Ishikawa (cell line): ENCODE results near the gene TNK2.

Experiments
- CEBPB ChIP-seq: IDR thresholded peaks from 2 replicates; pipeline ENCODE4 v1.6.1; 2012
- CREB1 ChIP-seq: IDR thresholded peaks from 2 replicates; pipeline ENCODE4 v1.6.1; 2012; ENCODE audit warnings: low read depth
- EGR1 ChIP-seq: IDR thresholded peaks from 2 replicates; pipeline ENCODE4 v1.6.1; 2012
- EP300 ChIP-seq: IDR thresholded peaks from 2 replicates; pipeline ENCODE4 v1.6.1; 2012; ENCODE audit warnings: borderline replicate concordance
- FOXM1 ChIP-seq: IDR thresholded peaks from 2 replicates; pipeline ENCODE4 v1.6.1; 2012; ENCODE audit warnings: low read depth, borderline replicate concordance
- NFIC ChIP-seq: IDR thresholded peaks from 2 replicates; pipeline ENCODE4 v1.6.1; 2012
- RAD21 ChIP-seq: IDR thresholded peaks from 2 replicates; pipeline ENCODE4 v1.6.1; 2012; ENCODE audit warnings: low read depth
- REST ChIP-seq: IDR thresholded peaks from 2 replicates; pipeline ENCODE4 v1.6.1; 2012; ENCODE audit warnings: low read depth, mild to moderate bottlenecking
- TAF1 ChIP-seq: IDR thresholded peaks from 2 replicates; pipeline ENCODE4 v1.6.1; 2012; ENCODE audit warnings: low read depth, mild to moderate bottlenecking
- TCF12 ChIP-seq: IDR thresholded peaks from 2 replicates; pipeline ENCODE4 v1.6.1; 2012; ENCODE audit warnings: low read depth
- TEAD4 ChIP-seq: IDR thresholded peaks from 2 replicates; pipeline ENCODE4 v1.6.1; 2012
- YY1 ChIP-seq: IDR thresholded peaks from 2 replicates; pipeline ENCODE4 v1.6.1; 2012; ENCODE audit warnings: low read depth
- ZBTB7A ChIP-seq: IDR thresholded peaks from 2 replicates; pipeline ENCODE4 v1.6.1; 2012; ENCODE audit warnings: low read depth
- TF ChIP-seq, protein P1 (sequence below): IDR thresholded peaks from 2 replicates; pipeline ENCODE4 v1.6.1; 2012
- TF ChIP-seq, protein P2 (sequence below): IDR thresholded peaks from 2 replicates; pipeline ENCODE4 v1.6.1; 2012

TNK2 gene

DNA sequence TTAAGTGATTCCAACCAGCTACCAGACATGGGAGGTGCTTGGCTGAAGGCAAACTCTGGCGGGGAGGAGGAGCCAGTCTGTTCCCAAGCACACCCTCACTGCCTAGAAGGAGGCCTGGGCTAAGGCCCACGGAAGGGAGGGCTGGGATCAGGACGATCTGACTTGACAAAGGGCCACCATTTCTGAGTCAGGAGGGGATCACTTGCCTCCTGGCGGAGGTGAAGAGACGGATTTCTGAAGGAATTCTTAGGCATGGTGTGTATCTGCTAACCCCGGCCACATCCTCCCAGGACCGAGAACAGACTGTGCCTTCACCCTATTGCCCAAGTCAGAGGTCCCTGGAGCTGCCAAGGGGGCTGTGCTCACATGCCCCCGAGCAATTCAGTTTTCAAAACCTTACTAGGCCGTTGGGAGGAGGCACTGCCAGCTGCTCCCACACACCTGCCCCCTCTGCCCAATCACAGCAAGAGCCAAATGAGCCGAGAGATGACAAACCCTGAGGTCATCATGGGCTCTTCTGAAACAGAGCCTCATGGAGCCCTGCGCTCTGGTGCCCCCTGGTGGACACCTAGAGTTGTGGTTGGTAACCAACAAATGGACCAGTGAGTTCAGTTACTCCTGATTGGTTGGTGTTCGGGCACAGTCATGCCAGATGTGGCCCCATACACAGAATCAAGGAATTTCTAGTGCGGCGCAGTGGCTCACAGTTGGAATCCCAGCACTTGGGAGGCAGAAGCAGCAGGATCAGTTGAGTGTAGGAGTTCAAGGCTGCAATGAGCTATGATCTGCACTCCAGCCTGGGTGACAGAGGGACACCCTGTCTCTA lies 6.5 kb upstream of the TNK2 start:
- TF ChIP-seq REST (no peak), CREB1 (peak; percentile 89), NFIC (no peak), EP300 (peak; percentile 26; the same call in 1 of the 2 replicates), EGR1 (no peak), FOXM1 (no peak), ZBTB7A (peak; percentile 46; the same call in 1 of the 2 replicates), TEAD4 (peak; percentile 68), TAF1 (no peak), RAD21 (peak; percentile 93), YY1 (peak; percentile 54; the same call in 1 of the 2 replicates), TCF12 (no peak), CEBPB (peak; percentile 16; the same call in 1 of the 2 replicates)
- TF ChIP-seq, protein P1, sequence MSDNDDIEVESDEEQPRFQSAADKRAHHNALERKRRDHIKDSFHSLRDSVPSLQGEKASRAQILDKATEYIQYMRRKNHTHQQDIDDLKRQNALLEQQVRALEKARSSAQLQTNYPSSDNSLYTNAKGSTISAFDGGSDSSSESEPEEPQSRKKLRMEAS, result peak; percentile 85
- TF ChIP-seq, protein P2, sequence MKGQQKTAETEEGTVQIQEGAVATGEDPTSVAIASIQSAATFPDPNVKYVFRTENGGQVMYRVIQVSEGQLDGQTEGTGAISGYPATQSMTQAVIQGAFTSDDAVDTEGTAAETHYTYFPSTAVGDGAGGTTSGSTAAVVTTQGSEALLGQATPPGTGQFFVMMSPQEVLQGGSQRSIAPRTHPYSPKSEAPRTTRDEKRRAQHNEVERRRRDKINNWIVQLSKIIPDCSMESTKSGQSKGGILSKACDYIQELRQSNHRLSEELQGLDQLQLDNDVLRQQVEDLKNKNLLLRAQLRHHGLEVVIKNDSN, result peak; percentile 71

DNA sequence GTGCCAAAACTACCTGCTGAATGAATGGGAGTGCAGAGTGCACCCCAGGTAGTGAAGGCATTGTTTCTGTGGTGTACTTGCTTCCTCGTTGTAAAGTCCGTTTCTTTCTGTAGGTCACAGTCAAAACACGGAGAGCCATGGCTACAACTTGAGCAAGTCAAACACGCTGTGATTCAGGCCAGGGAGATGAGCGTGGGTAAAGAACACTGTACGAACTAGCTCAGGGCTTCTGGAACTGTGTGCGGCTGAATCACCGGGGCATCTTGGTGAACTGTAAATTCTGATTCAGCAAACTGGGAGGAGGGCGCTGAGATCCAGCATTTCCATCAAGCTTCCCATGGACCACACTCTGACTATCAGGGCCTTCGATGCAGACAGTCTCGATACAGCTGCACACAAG lies 5.0 kb upstream of the TNK2 start:
- no peak for TF ChIP-seq EGR1
- TF ChIP-seq TEAD4, result no peak
- no peak for TF ChIP-seq TCF12
- TF ChIP-seq NFIC, result no peak
- TF ChIP-seq, protein P1, result no peak
- TF ChIP-seq ZBTB7A, result no peak
- TF ChIP-seq EP300, result no peak
- TF ChIP-seq YY1, result no peak
- TF ChIP-seq REST, result no peak
- no peak for TF ChIP-seq CREB1

GRCh38 chr3:195911946-195912270 lies 3.6 kb upstream of the TNK2 start:
- TF ChIP-seq REST (no peak), TEAD4 (no peak), CEBPB (no peak), TCF12 (no peak), NFIC (no peak), TAF1 (no peak), YY1 (no peak), EGR1 (no peak), RAD21 (no peak), ZBTB7A (no peak), EP300 (no peak), CREB1 (no peak)
- TF ChIP-seq, protein P2, result no peak
- TF ChIP-seq, protein P1, result no peak
